Activated T-cell treated with anti-CD3 and anti-CD28 coated beads, Interleukin-2, amount 50 U/mL, for 24 hours (primary cell): ENCODE measurements around the gene TNK2.

Experiments
- DNase-seq: peaks from one replicate; pipeline ENCODE4 v3.0.0-alpha.2; 2020
- H3K27ac Mint-ChIP-seq: 2 replicates; pipeline ENCODE4 v1.8.0; 2020; ENCODE audit warnings: mild to moderate bottlenecking, mixed read lengths
- H3K27me3 Mint-ChIP-seq: 2 replicates; pipeline ENCODE4 v1.8.0; 2020; ENCODE audit warnings: mixed read lengths
- H3K36me3 Mint-ChIP-seq: 2 replicates; pipeline ENCODE4 v1.8.0; 2020; ENCODE audit warnings: low read depth, mixed read lengths
- H3K4me1 Mint-ChIP-seq: 2 replicates; pipeline ENCODE4 v1.8.0; 2020; ENCODE audit warnings: low read depth, mixed read lengths
- H3K4me3 Mint-ChIP-seq: 2 replicates; pipeline ENCODE4 v1.8.0; 2020; ENCODE audit warnings: mild to moderate bottlenecking, moderate library complexity, mixed read lengths
- H3K9me3 Mint-ChIP-seq: 2 replicates; pipeline ENCODE4 v1.8.0; 2020; ENCODE audit warnings: mixed read lengths

TNK2 gene

GRCh38 chr3:195813916-195814640 lies 94.3 kb downstream of the TNK2 start:
- DNase-seq = no peak
- no peak overlapping the region for H3K27ac Mint-ChIP-seq
- no peaks in the 10 kb centered on the region for H3K9me3 Mint-ChIP-seq
- no peak overlapping the region for H3K4me3 Mint-ChIP-seq
- no peaks in the 10 kb centered on the region for H3K4me1 Mint-ChIP-seq
- no peaks in the 10 kb centered on the region for H3K36me3 Mint-ChIP-seq
- peaks cover 3% of the 10 kb centered on the region for H3K27me3 Mint-ChIP-seq
